GM12801 (cell line): ENCODE results near the gene EIF6.

Source experiments
- CTCF ChIP-seq: IDR thresholded peaks from one replicate; pipeline ENCODE4 v1.5.1; 2011; ENCODE audit warnings: control low read depth; ENCODE audit not compliant: insufficient read length; ENCODE audit errors: extremely low read depth

The EIF6 gene

DNA sequence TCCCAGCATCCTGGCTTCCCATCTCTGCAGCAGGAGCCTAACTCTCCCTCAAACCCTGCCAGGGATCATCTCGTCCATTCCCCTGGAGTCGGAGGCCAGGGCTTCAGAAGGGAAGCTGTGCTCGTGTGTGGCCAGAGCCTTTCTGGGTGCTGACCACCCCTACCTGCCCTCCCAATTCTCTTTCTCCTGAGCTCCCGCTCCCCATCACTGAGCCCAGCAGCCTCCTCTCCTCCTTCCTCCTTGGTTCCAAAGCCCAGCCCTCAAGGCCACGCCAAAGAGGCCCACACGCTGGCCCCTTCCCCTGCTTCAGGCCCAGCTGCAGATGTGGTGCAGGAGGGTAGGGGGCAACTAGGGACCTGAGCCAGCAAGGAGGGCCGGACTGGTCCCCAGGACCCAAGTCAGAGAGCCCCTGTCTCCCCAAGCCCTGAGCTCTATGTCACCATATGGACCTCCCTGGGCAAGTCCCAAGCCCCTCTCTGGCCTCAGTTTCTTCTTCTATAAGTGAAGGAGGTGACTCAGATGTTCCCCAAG is 6.4 kb upstream of the EIF6 start:
- TF ChIP-seq CTCF, result no peak

GRCh38 chr20:35290186-35290886 is 5.8 kb upstream of the EIF6 start:
- TF ChIP-seq CTCF, result no peak

GRCh38 chr20:35288325-35289060 is 3.9 kb upstream of the EIF6 start:
- no peak for TF ChIP-seq CTCF

DNA sequence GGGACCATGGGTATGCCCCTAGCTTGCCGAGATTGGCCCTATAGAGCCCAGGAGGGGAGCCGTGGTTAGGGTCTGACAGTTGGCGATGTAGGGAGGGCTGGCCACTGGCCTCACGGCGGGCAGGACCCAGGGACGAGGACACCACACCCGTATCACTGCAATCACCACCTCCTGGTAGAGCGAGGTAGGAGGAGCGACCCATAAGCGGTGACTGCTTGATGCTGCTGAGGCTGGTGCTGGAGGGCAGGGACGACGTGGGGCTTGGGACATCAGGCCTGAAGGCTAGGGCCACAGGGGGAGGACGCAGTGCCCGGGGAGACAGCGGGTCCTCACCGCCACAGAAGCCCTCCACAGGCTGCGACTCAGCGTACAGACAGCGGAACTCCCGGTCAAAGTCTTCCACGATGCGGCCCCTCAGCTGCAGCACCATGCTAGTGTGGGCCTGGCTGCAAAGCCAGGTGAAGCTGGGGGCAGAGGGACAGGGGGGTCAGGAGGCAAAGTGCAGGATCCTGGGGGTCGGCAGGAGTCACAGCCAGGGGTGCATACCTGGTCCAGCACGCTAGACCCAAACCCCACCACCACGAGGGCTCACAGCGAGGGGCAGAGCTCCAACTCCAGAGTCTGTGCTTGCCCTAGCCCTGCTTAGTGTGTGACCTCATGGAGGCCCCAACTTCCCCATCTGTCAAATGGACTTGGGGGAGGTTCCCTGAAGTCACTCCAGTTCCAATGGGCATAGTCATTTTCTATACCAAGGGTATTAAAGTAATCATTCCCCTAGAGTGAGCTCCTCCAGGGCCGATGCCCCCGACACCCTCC is 3.1 kb upstream of the EIF6 start:
- TF ChIP-seq CTCF, result no peak

DNA sequence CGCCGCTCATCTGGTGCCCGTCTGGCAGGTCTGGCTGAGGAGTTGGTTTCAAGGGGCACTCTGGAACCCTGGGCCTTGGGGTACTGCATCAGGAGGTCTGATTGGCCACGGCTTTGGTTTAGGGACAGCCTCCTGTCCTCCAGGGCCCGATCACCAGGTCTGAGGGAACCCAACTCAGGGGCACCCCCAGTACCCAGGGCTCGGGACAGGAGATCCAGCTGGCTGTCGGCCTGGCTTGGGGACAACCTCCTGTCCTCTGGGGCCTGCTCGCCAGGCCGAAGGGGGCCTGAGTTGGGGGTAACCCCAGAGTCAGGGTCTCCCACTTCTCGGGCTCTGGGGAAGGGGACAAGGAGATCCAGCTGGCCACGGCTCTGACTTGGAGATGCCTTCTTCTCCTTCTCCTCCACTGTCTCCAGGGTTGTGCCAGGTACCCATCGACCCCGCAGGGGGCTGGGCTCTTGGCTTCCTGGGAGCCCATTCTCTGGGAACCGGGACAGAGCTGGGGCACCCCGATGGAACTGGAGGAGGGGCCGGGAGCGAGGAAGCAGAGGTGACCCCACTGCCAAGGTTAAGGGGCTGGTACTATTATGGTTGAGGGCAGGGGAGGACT is 2.4 kb upstream of the EIF6 start:
- TF ChIP-seq CTCF, result no peak

GRCh38 chr20:35286077-35286898 is 1.7 kb upstream of the EIF6 start:
- TF ChIP-seq CTCF, result no peak
